Vagina (tissue), 2 donors: Measurements from ENCODE around the gene PPARA. TPM values are rescaled to one million over a fixed set of nuclear protein-coding genes. Genes with fewer than 3 reads are reported as not detected.

Source experiments
- DNase-seq, 2 donors: peaks; one replicate each; pipeline ENCODE4 v3.0.0-alpha.2; 2017; ENCODE audit errors: extremely low spot score in 2 of 2
- H3K27ac ChIP-seq: fragments of 200-600 bp; sonication (generic); one replicate; pipeline ENCODE4 v1.5.1; 2019
- H3K27me3 ChIP-seq: fragments of 200-600 bp; sonication (generic); one replicate; pipeline ENCODE4 v1.5.1; 2019
- H3K36me3 ChIP-seq, 2 donors: fragments of 200-600 bp; sonication (generic); one replicate each; pipeline ENCODE4 v1.5.1; 2017 to 2019
- H3K4me1 ChIP-seq: fragments of 200-600 bp; sonication (generic); one replicate; pipeline ENCODE4 v1.5.1; 2019
- H3K4me3 ChIP-seq, 2 donors: fragments of 200-600 bp; sonication (generic); 1 replicate in 1 of 2; 2 replicates in 1 of 2; pipeline ENCODE4 v1.5.1; 2016 to 2019
- H3K9me3 ChIP-seq: fragments of 200-600 bp; sonication (generic); one replicate; pipeline ENCODE4 v1.5.1; 2019
- CTCF ChIP-seq, 3 experiments: fragments of 450-650 bp in 2 of 3; fragments of 200-600 bp in 1 of 3; sonication (generic) in 1 of 3; IDR thresholded peaks; one replicate each; pipeline ENCODE4 v1.5.1; 2017 to 2019; ENCODE audit warnings: antibody characterized with exemption in 3 of 3, mild to moderate bottlenecking in 2 of 3, moderate library complexity in 2 of 3
- POLR2A ChIP-seq, 2 donors: fragments of 450-650 bp; IDR thresholded peaks; one replicate each; pipeline ENCODE4 v1.6.1; 2017; ENCODE audit warnings: antibody characterized with exemption in 2 of 2, mild to moderate bottlenecking in 2 of 2, moderate library complexity in 2 of 2
- POLR2AphosphoS5 ChIP-seq, 2 donors: sonication (generic); formaldehyde crosslinking; IDR thresholded peaks; one replicate each; pipeline ENCODE4 v1.9.0; 2017; ENCODE audit warnings: antibody characterized with exemption in 2 of 2, mild to moderate bottlenecking in 2 of 2, low read depth in 1 of 2; ENCODE audit not compliant: insufficient read depth in 1 of 2
- intact Hi-C: fragments of 100-400 bp; cut with DNase I; formaldehyde crosslinking; loops from one replicate; pipeline ENCODE4 v1.15.1; 2023
- total RNA-seq: library from RNA; depleted of rRNA; stranded (reverse); fragments of >200 nt; gene quantifications from one replicate; pipeline ENCODE4 v1.2.3, GENCODE V29; 2016

Gene PPARA
- total RNA-seq, 1 donor from 2014 or later, result 13.5 TPM

GRCh38 chr22:46172522-46173110, 22.3 kb downstream of the PPARA start:
- H3K4me1 ChIP-seq, result peaks cover 29% of the 10 kb centered on the region
- no peak for DNase-seq
- TF ChIP-seq CTCF (IDR thresholded peaks at IDR 0.05) (no peak), POLR2A (IDR thresholded peaks at IDR 0.05) (no peak), POLR2AphosphoS5 (IDR thresholded peaks at IDR 0.05; ENCODE audit: insufficient read depth in 1 of 2, low read depth in 1 of 2) (no peak)
- no peaks in the 10 kb centered on the region for H3K27me3 ChIP-seq
- H3K27ac ChIP-seq, result no peak overlapping the region
- H3K4me3 ChIP-seq, result no peak overlapping the region
- intact Hi-C loops, result no loop called here
- no peaks in the 10 kb centered on the region for H3K9me3 ChIP-seq
- peaks cover 0 to 10% of the 10 kb centered on the region in 2 donors for H3K36me3 ChIP-seq

- Histone ChIP-seq H3K27ac (no peak overlapping the region), H3K27me3 (no peaks in the 10 kb centered on the region), H3K9me3 (no peaks in the 10 kb centered on the region), H3K36me3 (peaks cover 0 to 10% of the 10 kb centered on the region in 2 donors), H3K4me3 (no peak overlapping the region), H3K4me1 (peaks cover 29% of the 10 kb centered on the region)
- no peak for DNase-seq
- intact Hi-C loops, result no loop called here
- TF ChIP-seq POLR2AphosphoS5 (IDR thresholded peaks at IDR 0.05; ENCODE audit: insufficient read depth in 1 of 2, low read depth in 1 of 2) (no peak), POLR2A (IDR thresholded peaks at IDR 0.05) (no peak), CTCF (IDR thresholded peaks at IDR 0.05) (no peak)
These were observed 22.8 kb downstream of the PPARA start for GRCh38 chr22:46173152-46173551.

- Histone ChIP-seq H3K4me1 (peaks cover 26% of the 10 kb centered on the region), H3K9me3 (peaks cover 11% of the 10 kb centered on the region), H3K4me3 (no peak overlapping the region), H3K36me3 (peaks cover 0 to 29% of the 10 kb centered on the region in 2 donors), H3K27me3 (no peaks in the 10 kb centered on the region), H3K27ac (no peak overlapping the region)
- no peak for DNase-seq
- no peak for TF ChIP-seq CTCF (IDR thresholded peaks at IDR 0.05)
- TF ChIP-seq POLR2A (IDR thresholded peaks at IDR 0.05), result no peak
- no peak for TF ChIP-seq POLR2AphosphoS5 (IDR thresholded peaks at IDR 0.05; ENCODE audit: insufficient read depth in 1 of 2, low read depth in 1 of 2)
- intact Hi-C loops, result no loop called here
These were observed 25.3 kb downstream of the PPARA start for GRCh38 chr22:46175631-46176030.

GRCh38 chr22:46176508-46177003, 26.2 kb downstream of the PPARA start:
- DNase-seq, result no peak
- H3K4me3 ChIP-seq, result no peak overlapping the region
- no peaks in the 10 kb centered on the region for H3K27me3 ChIP-seq
- H3K9me3 ChIP-seq, result peaks cover 17% of the 10 kb centered on the region
- intact Hi-C loops, result no loop called here
- H3K27ac ChIP-seq, result no peak overlapping the region
- peaks cover 17% of the 10 kb centered on the region for H3K4me1 ChIP-seq
- TF ChIP-seq POLR2A (IDR thresholded peaks at IDR 0.05) (no peak), POLR2AphosphoS5 (IDR thresholded peaks at IDR 0.05; ENCODE audit: insufficient read depth in 1 of 2, low read depth in 1 of 2) (no peak), CTCF (IDR thresholded peaks at IDR 0.05) (no peak)
- peaks cover 0 to 31% of the 10 kb centered on the region in 2 donors for H3K36me3 ChIP-seq

GRCh38 chr22:46178755-46179505, 28.6 kb downstream of the PPARA start:
- Histone ChIP-seq H3K4me1 (no peaks in the 10 kb centered on the region), H3K36me3 (peaks cover 0 to 42% of the 10 kb centered on the region in 2 donors)
- TF ChIP-seq POLR2AphosphoS5 (IDR thresholded peaks at IDR 0.05; ENCODE audit: insufficient read depth in 1 of 2, low read depth in 1 of 2) (no peak), CTCF (IDR thresholded peaks at IDR 0.05) (no peak), POLR2A (IDR thresholded peaks at IDR 0.05) (no peak)

More at GRCh38 chr22:46178755-46179505, 28.6 kb downstream of the PPARA start:
- Histone ChIP-seq H3K4me3 (no peak overlapping the region), H3K27ac (no peak overlapping the region), H3K27me3 (no peaks in the 10 kb centered on the region), H3K9me3 (peaks cover 17% of the 10 kb centered on the region)
- DNase-seq, result no peak
- intact Hi-C loops, result no loop called here
